Ascending aorta (tissue), 2 donors: Measurements from ENCODE around the gene TBC1D8. TPM values are rescaled to one million over a fixed set of nuclear protein-coding genes. Genes with fewer than 3 reads are reported as not detected.

Source experiments
- DNase-seq, 2 donors: peaks; one replicate each; pipeline ENCODE4 v3.0.0-alpha.2; 2019; ENCODE audit warnings: low spot score in 2 of 2
- H3K27ac ChIP-seq, 2 donors: fragments of 200-600 bp; sonication (generic); one replicate each; pipeline ENCODE4 v1.5.1; 2016 to 2017; ENCODE audit warnings: mild to moderate bottlenecking in 1 of 2
- H3K27me3 ChIP-seq: fragments of 200-600 bp; sonication (generic); one replicate; pipeline ENCODE4 v1.5.1; 2017
- H3K36me3 ChIP-seq, 2 donors: fragments of 200-600 bp; sonication (generic); one replicate each; pipeline ENCODE4 v1.5.1; 2016
- H3K4me1 ChIP-seq, 2 donors: fragments of 200-600 bp; sonication (generic); one replicate each; pipeline ENCODE4 v1.5.1; 2016 to 2017; ENCODE audit warnings: mild to moderate bottlenecking in 1 of 2
- H3K4me3 ChIP-seq, 2 donors: fragments of 200-600 bp; sonication (generic); one replicate each; pipeline ENCODE4 v1.5.1; 2016 to 2017; ENCODE audit warnings: mild to moderate bottlenecking in 1 of 2
- H3K9me3 ChIP-seq, 2 donors: fragments of 200-600 bp; sonication (generic); one replicate each; pipeline ENCODE4 v1.5.1; 2016
- CTCF ChIP-seq, 3 experiments: fragments of 200-600 bp in 2 of 3; fragments of 450-650 bp in 1 of 3; sonication (generic) in 2 of 3; IDR thresholded peaks; one replicate each; pipeline ENCODE4 v1.5.1; 2016 to 2019; ENCODE audit warnings: antibody characterized with exemption in 3 of 3, mild to moderate bottlenecking in 1 of 3, moderate library complexity in 1 of 3
- intact Hi-C: fragments of 100-400 bp; cut with DNase I; formaldehyde crosslinking; loops from one replicate; pipeline ENCODE4 v1.15.1; 2023
- total RNA-seq: library from RNA; depleted of rRNA; stranded (reverse); fragments of >200 nt; gene quantifications from one replicate; pipeline ENCODE4 v1.1.0, GENCODE V29; 2016

The TBC1D8 gene
- total RNA-seq, 1 donor from 2014 or later, result 17.8 TPM

GRCh38 chr2:101041413-101041812 lies 109.8 kb downstream of the TBC1D8 start:
- no peak for TF ChIP-seq CTCF (IDR thresholded peaks at IDR 0.05)

GRCh38 chr2:101040761-101041160 lies 110.4 kb downstream of the TBC1D8 start:
- Histone ChIP-seq H3K36me3 (peaks cover 7 to 31% of the 10 kb centered on the region in 2 donors), H3K9me3 (no peaks in the 10 kb centered on the region), H3K4me3 (no peak overlapping the region), H3K27me3 (no peaks in the 10 kb centered on the region), H3K27ac (no peak overlapping the region), H3K4me1 (no peaks in the 10 kb centered on the region)
- TF ChIP-seq CTCF (IDR thresholded peaks at IDR 0.05), result no peak
- DNase-seq, result no peak
- intact Hi-C loops, result no loop called here

More at GRCh38 chr2:101041413-101041812, 109.8 kb downstream of the TBC1D8 start:
- no peaks in the 10 kb centered on the region for H3K4me1 ChIP-seq
- H3K9me3 ChIP-seq, result no peaks in the 10 kb centered on the region
- DNase-seq, result no peak
- intact Hi-C loops, result no loop called here
- H3K4me3 ChIP-seq, result no peak overlapping the region
- H3K27ac ChIP-seq, result no peak overlapping the region
- no peaks in the 10 kb centered on the region for H3K27me3 ChIP-seq
- H3K36me3 ChIP-seq, result peaks cover 7 to 25% of the 10 kb centered on the region in 2 donors

- Histone ChIP-seq H3K4me3 (no peak overlapping the region), H3K27ac (no peak overlapping the region), H3K27me3 (no peaks in the 10 kb centered on the region), H3K4me1 (no peaks in the 10 kb centered on the region), H3K9me3 (no peaks in the 10 kb centered on the region), H3K36me3 (peaks cover 14 to 38% of the 10 kb centered on the region in 2 donors)
- TF ChIP-seq CTCF (IDR thresholded peaks at IDR 0.05), result no peak
- intact Hi-C loops, result no loop called here
- DNase-seq, result no peak
These were observed 111.1 kb downstream of the TBC1D8 start for GRCh38 chr2:101040072-101040471.

- Histone ChIP-seq H3K27ac (no peak overlapping the region), H3K4me1 (no peaks in the 10 kb centered on the region), H3K9me3 (no peaks in the 10 kb centered on the region), H3K36me3 (peaks cover 18 to 52% of the 10 kb centered on the region in 2 donors), H3K27me3 (no peaks in the 10 kb centered on the region), H3K4me3 (no peak overlapping the region)
- peak; percentile 17 to 38 (median 18) for TF ChIP-seq CTCF (IDR thresholded peaks at IDR 0.05)
- intact Hi-C loops, result no loop called here
- DNase-seq, result no peak
These were observed 112.5 kb downstream of the TBC1D8 start for GRCh38 chr2:101038455-101039255.

- intact Hi-C loops, result loop anchor here (2.0 kb wide), 1 partner anchor 168 kb away; no protein-coding TSS in a partner anchor
- H3K36me3 ChIP-seq, result peaks cover 18 to 66% of the 10 kb centered on the region in 2 donors
- no peak for DNase-seq
These were observed 113.9 kb downstream of the TBC1D8 start for GRCh38 chr2:101037161-101037755.

More at GRCh38 chr2:101037161-101037755, 113.9 kb downstream of the TBC1D8 start:
- H3K27ac ChIP-seq, result no peak overlapping the region
- no peaks in the 10 kb centered on the region for H3K9me3 ChIP-seq
- H3K4me1 ChIP-seq, result no peaks in the 10 kb centered on the region
- no peak overlapping the region for H3K4me3 ChIP-seq
- TF ChIP-seq CTCF (IDR thresholded peaks at IDR 0.05), result no peak
- no peaks in the 10 kb centered on the region for H3K27me3 ChIP-seq
